A549 (cell line): Measurements from ENCODE around the gene ASIC5.

Experiments
- ATOH8 ChIP-seq: fragments of 250-450 bp; sonication (Bioruptor Pico); IDR thresholded peaks from 2 replicates; pipeline ENCODE4 v1.5.0; 2020; ENCODE audit warnings: low read depth, mild to moderate bottlenecking, moderate library complexity
- JUN ChIP-seq, 2 experiments: fragments of >200 bp; sonication (Bioruptor Twin); formaldehyde crosslinking; IDR thresholded peaks; 2 replicates in 1 of 2; 3 replicates in 1 of 2; pipeline ENCODE4 v1.6.1; 2016 to 2017
- MAFK ChIP-seq: fragments of 450-650 bp; IDR thresholded peaks from 2 replicates; pipeline ENCODE4 v1.6.1; 2014; ENCODE audit not compliant: partially characterized antibody
- POLR2A ChIP-seq: IDR thresholded peaks from 2 replicates; pipeline ENCODE4 v1.6.1; 2012; ENCODE audit warnings: mild to moderate bottlenecking, low read length
- RAD21 ChIP-seq, 2 experiments: fragments of >200 bp in 1 of 2; sonication (Bioruptor Twin) in 1 of 2; formaldehyde crosslinking in 1 of 2; IDR thresholded peaks in 1 of 2; conservative IDR thresholded peaks in 1 of 2; 2 replicates in 1 of 2; 3 replicates in 1 of 2; pipeline ENCODE4 v1.6.1; 2012 to 2018; ENCODE audit warnings: inconsistent platforms in 1 of 2
- RCOR1 ChIP-seq: fragments of 150-350 bp; IDR thresholded peaks from 2 replicates; pipeline ENCODE4 v1.6.1; 2014; ENCODE audit warnings: antibody characterized with exemption, low read length, low read depth
- USF2 ChIP-seq: fragments of 450-650 bp; IDR thresholded peaks from 2 replicates; pipeline ENCODE4 v1.6.1; 2014; ENCODE audit warnings: antibody characterized with exemption
- TF ChIP-seq, protein P1 (sequence below): fragments of >200 bp; sonication (Bioruptor Twin); formaldehyde crosslinking; IDR thresholded peaks from 3 replicates; pipeline ENCODE4 v1.6.1; 2016
- TF ChIP-seq, protein P2 (sequence below): fragments of >200 bp; sonication (Bioruptor Twin); formaldehyde crosslinking; IDR thresholded peaks from 3 replicates; pipeline ENCODE4 v1.5.1; 2016
- TF ChIP-seq, protein P3 (sequence below): fragments of 200-600 bp; sonication (generic); IDR thresholded peaks from 2 replicates; pipeline ENCODE4 v1.6.1; 2016; ENCODE audit warnings: antibody characterized with exemption, mild to moderate bottlenecking, moderate library complexity

GRCh38 chr4:155899891-155900290 is 33.8 kb upstream of the ASIC5 start:
- TF ChIP-seq RCOR1: no peak
- no peak for TF ChIP-seq ATOH8 (CRISPR knock-in tag)
- TF ChIP-seq POLR2A: no peak
- no peak for TF ChIP-seq MAFK
- TF ChIP-seq, protein P1, sequence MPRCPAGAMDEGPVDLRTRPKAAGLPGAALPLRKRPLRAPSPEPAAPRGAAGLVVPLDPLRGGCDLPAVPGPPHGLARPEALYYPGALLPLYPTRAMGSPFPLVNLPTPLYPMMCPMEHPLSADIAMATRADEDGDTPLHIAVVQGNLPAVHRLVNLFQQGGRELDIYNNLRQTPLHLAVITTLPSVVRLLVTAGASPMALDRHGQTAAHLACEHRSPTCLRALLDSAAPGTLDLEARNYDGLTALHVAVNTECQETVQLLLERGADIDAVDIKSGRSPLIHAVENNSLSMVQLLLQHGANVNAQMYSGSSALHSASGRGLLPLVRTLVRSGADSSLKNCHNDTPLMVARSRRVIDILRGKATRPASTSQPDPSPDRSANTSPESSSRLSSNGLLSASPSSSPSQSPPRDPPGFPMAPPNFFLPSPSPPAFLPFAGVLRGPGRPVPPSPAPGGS: no peak
- TF ChIP-seq, protein P2, sequence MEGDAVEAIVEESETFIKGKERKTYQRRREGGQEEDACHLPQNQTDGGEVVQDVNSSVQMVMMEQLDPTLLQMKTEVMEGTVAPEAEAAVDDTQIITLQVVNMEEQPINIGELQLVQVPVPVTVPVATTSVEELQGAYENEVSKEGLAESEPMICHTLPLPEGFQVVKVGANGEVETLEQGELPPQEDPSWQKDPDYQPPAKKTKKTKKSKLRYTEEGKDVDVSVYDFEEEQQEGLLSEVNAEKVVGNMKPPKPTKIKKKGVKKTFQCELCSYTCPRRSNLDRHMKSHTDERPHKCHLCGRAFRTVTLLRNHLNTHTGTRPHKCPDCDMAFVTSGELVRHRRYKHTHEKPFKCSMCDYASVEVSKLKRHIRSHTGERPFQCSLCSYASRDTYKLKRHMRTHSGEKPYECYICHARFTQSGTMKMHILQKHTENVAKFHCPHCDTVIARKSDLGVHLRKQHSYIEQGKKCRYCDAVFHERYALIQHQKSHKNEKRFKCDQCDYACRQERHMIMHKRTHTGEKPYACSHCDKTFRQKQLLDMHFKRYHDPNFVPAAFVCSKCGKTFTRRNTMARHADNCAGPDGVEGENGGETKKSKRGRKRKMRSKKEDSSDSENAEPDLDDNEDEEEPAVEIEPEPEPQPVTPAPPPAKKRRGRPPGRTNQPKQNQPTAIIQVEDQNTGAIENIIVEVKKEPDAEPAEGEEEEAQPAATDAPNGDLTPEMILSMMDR: no peak
- TF ChIP-seq USF2: no peak
- TF ChIP-seq, protein P3, sequence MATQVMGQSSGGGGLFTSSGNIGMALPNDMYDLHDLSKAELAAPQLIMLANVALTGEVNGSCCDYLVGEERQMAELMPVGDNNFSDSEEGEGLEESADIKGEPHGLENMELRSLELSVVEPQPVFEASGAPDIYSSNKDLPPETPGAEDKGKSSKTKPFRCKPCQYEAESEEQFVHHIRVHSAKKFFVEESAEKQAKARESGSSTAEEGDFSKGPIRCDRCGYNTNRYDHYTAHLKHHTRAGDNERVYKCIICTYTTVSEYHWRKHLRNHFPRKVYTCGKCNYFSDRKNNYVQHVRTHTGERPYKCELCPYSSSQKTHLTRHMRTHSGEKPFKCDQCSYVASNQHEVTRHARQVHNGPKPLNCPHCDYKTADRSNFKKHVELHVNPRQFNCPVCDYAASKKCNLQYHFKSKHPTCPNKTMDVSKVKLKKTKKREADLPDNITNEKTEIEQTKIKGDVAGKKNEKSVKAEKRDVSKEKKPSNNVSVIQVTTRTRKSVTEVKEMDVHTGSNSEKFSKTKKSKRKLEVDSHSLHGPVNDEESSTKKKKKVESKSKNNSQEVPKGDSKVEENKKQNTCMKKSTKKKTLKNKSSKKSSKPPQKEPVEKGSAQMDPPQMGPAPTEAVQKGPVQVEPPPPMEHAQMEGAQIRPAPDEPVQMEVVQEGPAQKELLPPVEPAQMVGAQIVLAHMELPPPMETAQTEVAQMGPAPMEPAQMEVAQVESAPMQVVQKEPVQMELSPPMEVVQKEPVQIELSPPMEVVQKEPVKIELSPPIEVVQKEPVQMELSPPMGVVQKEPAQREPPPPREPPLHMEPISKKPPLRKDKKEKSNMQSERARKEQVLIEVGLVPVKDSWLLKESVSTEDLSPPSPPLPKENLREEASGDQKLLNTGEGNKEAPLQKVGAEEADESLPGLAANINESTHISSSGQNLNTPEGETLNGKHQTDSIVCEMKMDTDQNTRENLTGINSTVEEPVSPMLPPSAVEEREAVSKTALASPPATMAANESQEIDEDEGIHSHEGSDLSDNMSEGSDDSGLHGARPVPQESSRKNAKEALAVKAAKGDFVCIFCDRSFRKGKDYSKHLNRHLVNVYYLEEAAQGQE: no peak
- TF ChIP-seq JUN (IDR thresholded peaks at IDR 0.05): no peak
- TF ChIP-seq RAD21 (conservative IDR thresholded peaks at IDR 0.05 in 1 of 2, IDR thresholded peaks at IDR 0.05 in 1 of 2): no peak
